HepG2 (cell line): Measurements from ENCODE around the gene AIFM1. TPM values are rescaled to one million over a fixed set of nuclear protein-coding genes. Genes with fewer than 3 reads are reported as not detected.

Source experiments
- BORCS8-MEF2B ChIP-seq: sonication (generic); formaldehyde crosslinking; IDR thresholded peaks from 2 replicates; pipeline ENCODE4 v1.8.0; 2022; ENCODE audit warnings: mild to moderate bottlenecking, missing genetic modification reagents
- CBX2 ChIP-seq, 2 experiments: fragments of 200-600 bp in 1 of 2; sonication (generic); formaldehyde crosslinking in 1 of 2; IDR thresholded peaks; 2 replicates each; pipeline versions ENCODE4 v1.7.0 to v1.8.1; 2018 to 2022; ENCODE audit warnings: low read depth in 2 of 2, low read length in 1 of 2, mild to moderate bottlenecking in 1 of 2, missing genetic modification reagents in 1 of 2
- CENPT ChIP-seq: sonication (generic); formaldehyde crosslinking; IDR thresholded peaks from 2 replicates; pipeline ENCODE4 v1.8.0; 2022; ENCODE audit warnings: low read depth, mild to moderate bottlenecking, moderate library complexity, missing genetic modification reagents
- DPF2 ChIP-seq: sonication (generic); formaldehyde crosslinking; IDR thresholded peaks from 2 replicates; pipeline ENCODE4 v1.4.0; 2020; ENCODE audit warnings: mild to moderate bottlenecking, low read depth, missing genetic modification reagents, borderline replicate concordance
- E2F1 ChIP-seq: sonication (generic); formaldehyde crosslinking; IDR thresholded peaks from 2 replicates; pipeline ENCODE4 v1.5.0; 2020; ENCODE audit warnings: missing genetic modification reagents
- FOXC1 ChIP-seq: sonication (generic); formaldehyde crosslinking; IDR thresholded peaks from 2 replicates; pipeline ENCODE4 v1.8.0; 2022; ENCODE audit warnings: mild to moderate bottlenecking, missing genetic modification reagents, borderline replicate concordance
- NCOA5 ChIP-seq: sonication (generic); formaldehyde crosslinking; IDR thresholded peaks from 2 replicates; pipeline ENCODE4 v1.4.0; 2020; ENCODE audit warnings: missing genetic modification reagents
- NFE2L1 ChIP-seq: sonication (generic); formaldehyde crosslinking; IDR thresholded peaks from 2 replicates; pipeline ENCODE4 v1.4.0; 2020; ENCODE audit warnings: missing genetic modification reagents, mild to moderate bottlenecking, borderline replicate concordance
- SIN3A ChIP-seq: IDR thresholded peaks from 2 replicates; pipeline ENCODE4 v1.6.1; 2011; ENCODE audit warnings: low read depth, mild to moderate bottlenecking, control low read depth, low read length, borderline replicate concordance
- SP5 ChIP-seq: IDR thresholded peaks from 2 replicates; pipeline ENCODE4 v1.6.1; 2016; ENCODE audit warnings: low read depth, borderline replicate concordance
- TFE3 ChIP-seq: IDR thresholded peaks from 2 replicates; pipeline ENCODE4 v1.6.1; 2016
- XRCC5 ChIP-seq: fragments of 200-400 bp; formaldehyde crosslinking; optimal IDR thresholded peaks from 2 replicates; pipeline ENCODE3; 2017; ENCODE audit warnings: mild to moderate bottlenecking, low read length
- ZBTB7A ChIP-seq: sonication (generic); formaldehyde crosslinking; IDR thresholded peaks from 2 replicates; pipeline ENCODE4 v1.8.0; 2022; ENCODE audit warnings: mild to moderate bottlenecking, missing genetic modification reagents
- ZC3H13 ChIP-seq: sonication (generic); formaldehyde crosslinking; IDR thresholded peaks from 2 replicates; pipeline ENCODE4 v1.8.1; 2023; ENCODE audit warnings: mild to moderate bottlenecking, missing genetic modification reagents, moderate library complexity
- ZFP62 ChIP-seq: sonication (generic); formaldehyde crosslinking; IDR thresholded peaks from 2 replicates; pipeline ENCODE4 v1.4.0; 2020; ENCODE audit warnings: missing genetic modification reagents
- ZFY ChIP-seq: sonication (generic); formaldehyde crosslinking; IDR thresholded peaks from 2 replicates; pipeline ENCODE4 v1.4.0; 2020; ENCODE audit warnings: missing genetic modification reagents
- ZNF546 ChIP-seq: sonication (generic); formaldehyde crosslinking; conservative IDR thresholded peaks from 2 replicates; pipeline ENCODE4 v1.8.1; 2023; ENCODE audit warnings: mild to moderate bottlenecking, missing genetic modification reagents
- ZNF547 ChIP-seq: sonication (generic); formaldehyde crosslinking; IDR thresholded peaks from 2 replicates; pipeline ENCODE4 v1.5.1; 2020; ENCODE audit warnings: mild to moderate bottlenecking, missing genetic modification reagents
- ZNF557 ChIP-seq: sonication (generic); formaldehyde crosslinking; IDR thresholded peaks from 2 replicates; pipeline ENCODE4 v1.4.0; 2020; ENCODE audit warnings: missing genetic modification reagents
- ZNF616 ChIP-seq: sonication (generic); formaldehyde crosslinking; IDR thresholded peaks from 2 replicates; pipeline ENCODE4 v1.5.0; 2020; ENCODE audit warnings: low read depth, mild to moderate bottlenecking, missing genetic modification reagents
- ZNF777 ChIP-seq: sonication (generic); formaldehyde crosslinking; IDR thresholded peaks from 2 replicates; pipeline ENCODE4 v1.4.0; 2020; ENCODE audit warnings: missing genetic modification reagents
- polyA plus RNA-seq, 8 experiments: library from polyadenylated mRNA; depleted of rRNA in 3 of 8; stranded (reverse) in 7 of 8; unstranded in 1 of 8; fragments of >200 nt; fragmentation: Illumina TruSeq in 4 of 8; extraction: Trizol in 4 of 8; gene quantifications; 2 replicates each; pipeline versions ENCODE4 v1.2.1 to v1.2.3, GENCODE V29; 2011 to 2016; ENCODE audit warnings: low read depth in 4 of 8, missing spikeins in 1 of 8, mixed read lengths in 1 of 8; ENCODE audit not compliant: insufficient read depth in 1 of 8
- total RNA-seq, 5 experiments: library from RNA; depleted of rRNA; stranded (reverse); fragments of >200 nt; fragmentation: Illumina TruSeq; extraction: Trizol; gene quantifications; 2 replicates each; pipeline ENCODE4 v1.2.3, GENCODE V29; 2016; ENCODE audit warnings: low read depth in 1 of 5
- TF ChIP-seq, protein P1 (sequence below): sonication (generic); formaldehyde crosslinking; conservative IDR thresholded peaks from 2 replicates; pipeline ENCODE4 v1.4.0; 2020; ENCODE audit warnings: missing genetic modification reagents
- TF ChIP-seq, protein P2 (sequence below): IDR thresholded peaks from 2 replicates; pipeline ENCODE4 v1.6.1; 2012; ENCODE audit warnings: inconsistent platforms
- TF ChIP-seq, protein P3 (sequence below): sonication (generic); formaldehyde crosslinking; IDR thresholded peaks from 2 replicates; pipeline ENCODE4 v1.8.1; 2023; ENCODE audit warnings: mild to moderate bottlenecking, inconsistent platforms, moderate library complexity, missing genetic modification reagents, borderline replicate concordance

Gene AIFM1
- total and polyA plus RNA-seq, 2 of the 13 experiments (the other 11 are each of a cell fraction or from before 2014, with no cell fraction given), result 42.8 to 46.9 TPM

- no peak for TF ChIP-seq SIN3A
- no peak for TF ChIP-seq XRCC5
- TF ChIP-seq ZC3H13, result no peak
- TF ChIP-seq, protein P1, sequence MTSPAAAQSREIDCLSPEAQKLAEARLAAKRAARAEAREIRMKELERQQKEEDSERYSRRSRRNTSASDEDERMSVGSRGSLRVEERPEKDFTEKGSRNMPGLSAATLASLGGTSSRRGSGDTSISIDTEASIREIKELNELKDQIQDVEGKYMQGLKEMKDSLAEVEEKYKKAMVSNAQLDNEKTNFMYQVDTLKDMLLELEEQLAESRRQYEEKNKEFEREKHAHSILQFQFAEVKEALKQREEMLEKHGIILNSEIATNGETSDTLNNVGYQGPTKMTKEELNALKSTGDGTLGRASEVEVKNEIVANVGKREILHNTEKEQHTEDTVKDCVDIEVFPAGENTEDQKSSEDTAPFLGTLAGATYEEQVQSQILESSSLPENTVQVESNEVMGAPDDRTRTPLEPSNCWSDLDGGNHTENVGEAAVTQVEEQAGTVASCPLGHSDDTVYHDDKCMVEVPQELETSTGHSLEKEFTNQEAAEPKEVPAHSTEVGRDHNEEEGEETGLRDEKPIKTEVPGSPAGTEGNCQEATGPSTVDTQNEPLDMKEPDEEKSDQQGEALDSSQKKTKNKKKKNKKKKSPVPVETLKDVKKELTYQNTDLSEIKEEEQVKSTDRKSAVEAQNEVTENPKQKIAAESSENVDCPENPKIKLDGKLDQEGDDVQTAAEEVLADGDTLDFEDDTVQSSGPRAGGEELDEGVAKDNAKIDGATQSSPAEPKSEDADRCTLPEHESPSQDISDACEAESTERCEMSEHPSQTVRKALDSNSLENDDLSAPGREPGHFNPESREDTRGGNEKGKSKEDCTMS (CRISPR knock-in tag), result no peak
- no peak for TF ChIP-seq SP5 (CRISPR knock-in tag)
- TF ChIP-seq ZNF547 (CRISPR knock-in tag), result no peak
- TF ChIP-seq ZNF616, result no peak
- TF ChIP-seq ZNF546, result no peak
- TF ChIP-seq BORCS8-MEF2B (CRISPR knock-in tag), result no peak
- TF ChIP-seq, protein P2, sequence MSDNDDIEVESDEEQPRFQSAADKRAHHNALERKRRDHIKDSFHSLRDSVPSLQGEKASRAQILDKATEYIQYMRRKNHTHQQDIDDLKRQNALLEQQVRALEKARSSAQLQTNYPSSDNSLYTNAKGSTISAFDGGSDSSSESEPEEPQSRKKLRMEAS, result no peak; the same call in 1 of the 2 replicates
- no peak for TF ChIP-seq ZFP62
- no peak for TF ChIP-seq FOXC1 (CRISPR knock-in tag)
- TF ChIP-seq DPF2 (CRISPR knock-in tag), result no peak
- 0 out of 2 replicates have a peak, but pooled peaks have one; percentile 27 for TF ChIP-seq E2F1 (CRISPR knock-in tag)
- TF ChIP-seq NCOA5 (CRISPR knock-in tag), result no peak
- TF ChIP-seq, protein P3, sequence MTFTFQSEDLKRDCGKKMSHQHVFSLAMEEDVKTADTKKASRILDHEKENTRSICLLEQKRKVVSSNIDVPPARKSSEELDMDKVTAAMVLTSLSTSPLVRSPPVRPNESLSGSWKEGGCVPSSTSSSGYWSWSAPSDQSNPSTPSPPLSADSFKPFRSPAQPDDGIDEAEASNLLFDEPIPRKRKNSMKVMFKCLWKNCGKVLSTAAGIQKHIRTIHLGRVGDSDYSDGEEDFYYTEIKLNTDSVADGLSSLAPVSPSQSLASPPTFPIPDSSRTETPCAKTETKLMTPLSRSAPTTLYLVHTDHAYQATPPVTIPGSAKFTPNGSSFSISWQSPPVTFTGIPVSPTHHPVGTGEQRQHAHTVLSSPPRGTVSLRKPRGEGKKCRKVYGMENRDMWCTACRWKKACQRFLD, result no peak
- no peak; the same call in 1 of the 2 replicates for TF ChIP-seq ZFY (CRISPR knock-in tag)
- no peak for TF ChIP-seq CBX2 (IDR thresholded peaks at IDR 0.05; ENCODE audit: low read depth, low read length)
- TF ChIP-seq CBX2 (CRISPR knock-in tag; IDR thresholded peaks at IDR 0.05; ENCODE audit: low read depth), result no peak
- TF ChIP-seq ZNF777 (CRISPR knock-in tag), result no peak
- TF ChIP-seq NFE2L1 (CRISPR knock-in tag), result no peak
- TF ChIP-seq ZNF557, result no peak
- TF ChIP-seq TFE3 (CRISPR knock-in tag), result 0 out of 2 replicates have a peak, but pooled peaks have one; percentile 17
- TF ChIP-seq CENPT, result no peak
- TF ChIP-seq ZBTB7A (CRISPR knock-in tag), result no peak
These were observed at the start of gene AIFM1 (continued) for GRCh38 chrX:130165703-130166502.
